WTC11 (cell line): Measurements from ENCODE around the gene C19orf25. TPM values are rescaled to one million over a fixed set of nuclear protein-coding genes. Genes with fewer than 3 reads are reported as not detected.
A peak's percentile ranks its signal among the peaks of the same experiment; 100 is the strongest.

Experiments
- KAT7 ChIP-seq: sonication (generic); formaldehyde crosslinking; IDR thresholded peaks from 2 replicates; pipeline ENCODE4 v1.8.1; 2023; ENCODE audit warnings: missing genetic modification reagents, mild to moderate bottlenecking, borderline replicate concordance
- NFATC4 ChIP-seq: fragments of 250-450 bp; sonication (Bioruptor Pico); IDR thresholded peaks from 2 replicates; pipeline ENCODE4 v1.9.0; 2021; ENCODE audit warnings: mild to moderate bottlenecking
- NFE2L1 ChIP-seq: sonication (generic); formaldehyde crosslinking; IDR thresholded peaks from 2 replicates; pipeline ENCODE4 v1.8.1; 2023; ENCODE audit warnings: missing genetic modification reagents
- NFYB ChIP-seq: sonication (generic); formaldehyde crosslinking; conservative IDR thresholded peaks from 2 replicates; pipeline ENCODE4 v1.8.0; 2022; ENCODE audit warnings: low read depth, missing genetic modification reagents
- OVOL2 ChIP-seq: fragments of 250-450 bp; sonication (Bioruptor Pico); IDR thresholded peaks from 2 replicates; pipeline ENCODE4 v1.9.0; 2021; ENCODE audit warnings: mild to moderate bottlenecking, borderline replicate concordance
- RORB ChIP-seq: fragments of 250-450 bp; sonication (Bioruptor Pico); IDR thresholded peaks from 2 replicates; pipeline ENCODE4 v1.9.0; 2021; ENCODE audit warnings: mild to moderate bottlenecking
- ZNF423 ChIP-seq: fragments of 250-450 bp; sonication (Bioruptor Pico); IDR thresholded peaks from 2 replicates; pipeline ENCODE4 v2.1.2; 2022; ENCODE audit warnings: mild to moderate bottlenecking, moderate library complexity
- total RNA-seq: library from RNA; stranded (reverse); gene quantifications from 3 replicates; pipeline ENCODE4 v1.2.3, GENCODE V29; 2021
- TF ChIP-seq, protein P1 (sequence below): sonication (generic); formaldehyde crosslinking; IDR thresholded peaks from 2 replicates; pipeline ENCODE4 v1.8.1; 2022; ENCODE audit warnings: missing genetic modification reagents, borderline replicate concordance
- TF ChIP-seq, protein P2 (sequence below): sonication (generic); formaldehyde crosslinking; IDR thresholded peaks from 2 replicates; pipeline ENCODE4 v1.8.1; 2023; ENCODE audit warnings: mild to moderate bottlenecking, missing genetic modification reagents, borderline replicate concordance
- TF ChIP-seq, protein P3 (sequence below): sonication (generic); formaldehyde crosslinking; conservative IDR thresholded peaks from 2 replicates; pipeline ENCODE4 v1.8.1; 2022; ENCODE audit warnings: mild to moderate bottlenecking, missing genetic modification reagents
- TF ChIP-seq, protein P4 (sequence below): sonication (generic); formaldehyde crosslinking; IDR thresholded peaks from 2 replicates; pipeline ENCODE4 v1.8.1; 2023; ENCODE audit warnings: mild to moderate bottlenecking, missing genetic modification reagents
- TF ChIP-seq, protein P5 (sequence below): sonication (generic); formaldehyde crosslinking; IDR thresholded peaks from 2 replicates; pipeline ENCODE4 v1.8.0; 2022; ENCODE audit warnings: mild to moderate bottlenecking, missing genetic modification reagents
- TF ChIP-seq, protein P6 (sequence below): sonication (generic); formaldehyde crosslinking; IDR thresholded peaks from 2 replicates; pipeline ENCODE4 v1.8.0; 2022; ENCODE audit warnings: missing genetic modification reagents
- TF ChIP-seq, protein P7 (sequence below): sonication (generic); formaldehyde crosslinking; IDR thresholded peaks from 2 replicates; pipeline ENCODE4 v1.8.1; 2022; ENCODE audit warnings: mild to moderate bottlenecking, moderate library complexity, missing genetic modification reagents

The C19orf25 gene
- total RNA-seq, 1 experiment from 2014 or later = 65.7 TPM

DNA sequence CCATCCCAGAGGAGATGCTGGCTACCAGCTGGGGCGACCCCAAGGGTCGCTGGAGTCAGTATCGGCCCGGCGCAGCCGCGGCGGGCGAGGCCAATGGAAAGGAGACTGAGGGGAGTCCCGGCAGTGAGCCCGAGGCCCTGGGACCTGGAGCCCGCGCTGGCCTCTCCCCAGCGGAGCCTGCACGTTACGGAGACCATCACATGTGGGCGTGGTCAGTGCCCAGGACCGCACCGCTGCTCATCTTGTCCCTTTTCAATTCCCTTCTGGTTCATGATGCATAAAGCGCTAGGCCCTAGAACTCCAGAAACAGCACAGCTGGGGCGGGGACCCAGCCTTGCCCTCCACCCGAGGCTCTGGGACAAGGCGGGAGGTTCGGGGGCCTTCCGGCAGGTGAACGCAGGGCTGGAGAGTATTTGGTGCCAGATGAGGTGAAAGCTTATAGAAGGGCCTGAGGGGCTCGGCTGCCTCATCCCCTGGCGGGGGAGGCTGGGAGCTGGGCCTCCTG, 8.0 kb downstream of the C19orf25 start (continued):
- TF ChIP-seq, protein P1, sequence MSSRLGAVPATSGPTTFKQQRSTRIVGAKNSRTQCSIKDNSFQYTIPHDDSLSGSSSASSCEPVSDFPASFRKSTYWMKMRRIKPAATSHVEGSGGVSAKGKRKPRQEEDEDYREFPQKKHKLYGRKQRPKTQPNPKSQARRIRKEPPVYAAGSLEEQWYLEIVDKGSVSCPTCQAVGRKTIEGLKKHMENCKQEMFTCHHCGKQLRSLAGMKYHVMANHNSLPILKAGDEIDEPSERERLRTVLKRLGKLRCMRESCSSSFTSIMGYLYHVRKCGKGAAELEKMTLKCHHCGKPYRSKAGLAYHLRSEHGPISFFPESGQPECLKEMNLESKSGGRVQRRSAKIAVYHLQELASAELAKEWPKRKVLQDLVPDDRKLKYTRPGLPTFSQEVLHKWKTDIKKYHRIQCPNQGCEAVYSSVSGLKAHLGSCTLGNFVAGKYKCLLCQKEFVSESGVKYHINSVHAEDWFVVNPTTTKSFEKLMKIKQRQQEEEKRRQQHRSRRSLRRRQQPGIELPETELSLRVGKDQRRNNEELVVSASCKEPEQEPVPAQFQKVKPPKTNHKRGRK = no peak
- TF ChIP-seq NFE2L1 (CRISPR knock-in tag) = no peak
- TF ChIP-seq, protein P2, sequence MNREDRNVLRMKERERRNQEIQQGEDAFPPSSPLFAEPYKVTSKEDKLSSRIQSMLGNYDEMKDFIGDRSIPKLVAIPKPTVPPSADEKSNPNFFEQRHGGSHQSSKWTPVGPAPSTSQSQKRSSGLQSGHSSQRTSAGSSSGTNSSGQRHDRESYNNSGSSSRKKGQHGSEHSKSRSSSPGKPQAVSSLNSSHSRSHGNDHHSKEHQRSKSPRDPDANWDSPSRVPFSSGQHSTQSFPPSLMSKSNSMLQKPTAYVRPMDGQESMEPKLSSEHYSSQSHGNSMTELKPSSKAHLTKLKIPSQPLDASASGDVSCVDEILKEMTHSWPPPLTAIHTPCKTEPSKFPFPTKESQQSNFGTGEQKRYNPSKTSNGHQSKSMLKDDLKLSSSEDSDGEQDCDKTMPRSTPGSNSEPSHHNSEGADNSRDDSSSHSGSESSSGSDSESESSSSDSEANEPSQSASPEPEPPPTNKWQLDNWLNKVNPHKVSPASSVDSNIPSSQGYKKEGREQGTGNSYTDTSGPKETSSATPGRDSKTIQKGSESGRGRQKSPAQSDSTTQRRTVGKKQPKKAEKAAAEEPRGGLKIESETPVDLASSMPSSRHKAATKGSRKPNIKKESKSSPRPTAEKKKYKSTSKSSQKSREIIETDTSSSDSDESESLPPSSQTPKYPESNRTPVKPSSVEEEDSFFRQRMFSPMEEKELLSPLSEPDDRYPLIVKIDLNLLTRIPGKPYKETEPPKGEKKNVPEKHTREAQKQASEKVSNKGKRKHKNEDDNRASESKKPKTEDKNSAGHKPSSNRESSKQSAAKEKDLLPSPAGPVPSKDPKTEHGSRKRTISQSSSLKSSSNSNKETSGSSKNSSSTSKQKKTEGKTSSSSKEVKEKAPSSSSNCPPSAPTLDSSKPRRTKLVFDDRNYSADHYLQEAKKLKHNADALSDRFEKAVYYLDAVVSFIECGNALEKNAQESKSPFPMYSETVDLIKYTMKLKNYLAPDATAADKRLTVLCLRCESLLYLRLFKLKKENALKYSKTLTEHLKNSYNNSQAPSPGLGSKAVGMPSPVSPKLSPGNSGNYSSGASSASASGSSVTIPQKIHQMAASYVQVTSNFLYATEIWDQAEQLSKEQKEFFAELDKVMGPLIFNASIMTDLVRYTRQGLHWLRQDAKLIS (CRISPR knock-in tag) = no peak
- TF ChIP-seq, protein P3, sequence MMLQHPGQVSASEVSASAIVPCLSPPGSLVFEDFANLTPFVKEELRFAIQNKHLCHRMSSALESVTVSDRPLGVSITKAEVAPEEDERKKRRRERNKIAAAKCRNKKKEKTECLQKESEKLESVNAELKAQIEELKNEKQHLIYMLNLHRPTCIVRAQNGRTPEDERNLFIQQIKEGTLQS (CRISPR knock-in tag) = no peak
- TF ChIP-seq KAT7 (CRISPR knock-in tag) = no peak
- no peak for TF ChIP-seq NFYB (CRISPR knock-in tag)
- TF ChIP-seq, protein P4, sequence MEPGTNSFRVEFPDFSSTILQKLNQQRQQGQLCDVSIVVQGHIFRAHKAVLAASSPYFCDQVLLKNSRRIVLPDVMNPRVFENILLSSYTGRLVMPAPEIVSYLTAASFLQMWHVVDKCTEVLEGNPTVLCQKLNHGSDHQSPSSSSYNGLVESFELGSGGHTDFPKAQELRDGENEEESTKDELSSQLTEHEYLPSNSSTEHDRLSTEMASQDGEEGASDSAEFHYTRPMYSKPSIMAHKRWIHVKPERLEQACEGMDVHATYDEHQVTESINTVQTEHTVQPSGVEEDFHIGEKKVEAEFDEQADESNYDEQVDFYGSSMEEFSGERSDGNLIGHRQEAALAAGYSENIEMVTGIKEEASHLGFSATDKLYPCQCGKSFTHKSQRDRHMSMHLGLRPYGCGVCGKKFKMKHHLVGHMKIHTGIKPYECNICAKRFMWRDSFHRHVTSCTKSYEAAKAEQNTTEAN (CRISPR knock-in tag) = 0 out of 2 replicates have a peak, but pooled peaks have one; percentile 27
- TF ChIP-seq, protein P5, sequence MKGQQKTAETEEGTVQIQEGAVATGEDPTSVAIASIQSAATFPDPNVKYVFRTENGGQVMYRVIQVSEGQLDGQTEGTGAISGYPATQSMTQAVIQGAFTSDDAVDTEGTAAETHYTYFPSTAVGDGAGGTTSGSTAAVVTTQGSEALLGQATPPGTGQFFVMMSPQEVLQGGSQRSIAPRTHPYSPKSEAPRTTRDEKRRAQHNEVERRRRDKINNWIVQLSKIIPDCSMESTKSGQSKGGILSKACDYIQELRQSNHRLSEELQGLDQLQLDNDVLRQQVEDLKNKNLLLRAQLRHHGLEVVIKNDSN (CRISPR knock-in tag) = no peak
- no peak for TF ChIP-seq RORB (CRISPR knock-in tag)
- no peak for TF ChIP-seq ZNF423 (CRISPR knock-in tag)
- TF ChIP-seq, protein P6, sequence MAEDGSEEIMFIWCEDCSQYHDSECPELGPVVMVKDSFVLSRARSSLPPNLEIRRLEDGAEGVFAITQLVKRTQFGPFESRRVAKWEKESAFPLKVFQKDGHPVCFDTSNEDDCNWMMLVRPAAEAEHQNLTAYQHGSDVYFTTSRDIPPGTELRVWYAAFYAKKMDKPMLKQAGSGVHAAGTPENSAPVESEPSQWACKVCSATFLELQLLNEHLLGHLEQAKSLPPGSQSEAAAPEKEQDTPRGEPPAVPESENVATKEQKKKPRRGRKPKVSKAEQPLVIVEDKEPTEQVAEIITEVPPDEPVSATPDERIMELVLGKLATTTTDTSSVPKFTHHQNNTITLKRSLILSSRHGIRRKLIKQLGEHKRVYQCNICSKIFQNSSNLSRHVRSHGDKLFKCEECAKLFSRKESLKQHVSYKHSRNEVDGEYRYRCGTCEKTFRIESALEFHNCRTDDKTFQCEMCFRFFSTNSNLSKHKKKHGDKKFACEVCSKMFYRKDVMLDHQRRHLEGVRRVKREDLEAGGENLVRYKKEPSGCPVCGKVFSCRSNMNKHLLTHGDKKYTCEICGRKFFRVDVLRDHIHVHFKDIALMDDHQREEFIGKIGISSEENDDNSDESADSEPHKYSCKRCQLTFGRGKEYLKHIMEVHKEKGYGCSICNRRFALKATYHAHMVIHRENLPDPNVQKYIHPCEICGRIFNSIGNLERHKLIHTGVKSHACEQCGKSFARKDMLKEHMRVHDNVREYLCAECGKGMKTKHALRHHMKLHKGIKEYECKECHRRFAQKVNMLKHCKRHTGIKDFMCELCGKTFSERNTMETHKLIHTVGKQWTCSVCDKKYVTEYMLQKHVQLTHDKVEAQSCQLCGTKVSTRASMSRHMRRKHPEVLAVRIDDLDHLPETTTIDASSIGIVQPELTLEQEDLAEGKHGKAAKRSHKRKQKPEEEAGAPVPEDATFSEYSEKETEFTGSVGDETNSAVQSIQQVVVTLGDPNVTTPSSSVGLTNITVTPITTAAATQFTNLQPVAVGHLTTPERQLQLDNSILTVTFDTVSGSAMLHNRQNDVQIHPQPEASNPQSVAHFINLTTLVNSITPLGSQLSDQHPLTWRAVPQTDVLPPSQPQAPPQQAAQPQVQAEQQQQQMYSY = no peak
- TF ChIP-seq, protein P7, sequence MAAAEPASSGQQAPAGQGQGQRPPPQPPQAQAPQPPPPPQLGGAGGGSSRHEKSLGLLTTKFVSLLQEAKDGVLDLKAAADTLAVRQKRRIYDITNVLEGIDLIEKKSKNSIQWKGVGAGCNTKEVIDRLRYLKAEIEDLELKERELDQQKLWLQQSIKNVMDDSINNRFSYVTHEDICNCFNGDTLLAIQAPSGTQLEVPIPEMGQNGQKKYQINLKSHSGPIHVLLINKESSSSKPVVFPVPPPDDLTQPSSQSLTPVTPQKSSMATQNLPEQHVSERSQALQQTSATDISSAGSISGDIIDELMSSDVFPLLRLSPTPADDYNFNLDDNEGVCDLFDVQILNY (CRISPR knock-in tag) = 0 out of 2 replicates have a peak, but pooled peaks have one; percentile 29
- no peak for TF ChIP-seq NFATC4 (CRISPR knock-in tag)
- TF ChIP-seq OVOL2 (CRISPR knock-in tag) = no peak
